ENCODE data around the gene GLI2. TPM values are rescaled to one million over a fixed set of nuclear protein-coding genes. Genes with fewer than 3 reads are reported as not detected.

Gene GLI2
- total and polyA plus RNA-seq, 2 of the 8 experiments (the other 6 are each of a cell fraction or from before 2014, with no cell fraction given): 18.4 to 46.9 TPM

DNA sequence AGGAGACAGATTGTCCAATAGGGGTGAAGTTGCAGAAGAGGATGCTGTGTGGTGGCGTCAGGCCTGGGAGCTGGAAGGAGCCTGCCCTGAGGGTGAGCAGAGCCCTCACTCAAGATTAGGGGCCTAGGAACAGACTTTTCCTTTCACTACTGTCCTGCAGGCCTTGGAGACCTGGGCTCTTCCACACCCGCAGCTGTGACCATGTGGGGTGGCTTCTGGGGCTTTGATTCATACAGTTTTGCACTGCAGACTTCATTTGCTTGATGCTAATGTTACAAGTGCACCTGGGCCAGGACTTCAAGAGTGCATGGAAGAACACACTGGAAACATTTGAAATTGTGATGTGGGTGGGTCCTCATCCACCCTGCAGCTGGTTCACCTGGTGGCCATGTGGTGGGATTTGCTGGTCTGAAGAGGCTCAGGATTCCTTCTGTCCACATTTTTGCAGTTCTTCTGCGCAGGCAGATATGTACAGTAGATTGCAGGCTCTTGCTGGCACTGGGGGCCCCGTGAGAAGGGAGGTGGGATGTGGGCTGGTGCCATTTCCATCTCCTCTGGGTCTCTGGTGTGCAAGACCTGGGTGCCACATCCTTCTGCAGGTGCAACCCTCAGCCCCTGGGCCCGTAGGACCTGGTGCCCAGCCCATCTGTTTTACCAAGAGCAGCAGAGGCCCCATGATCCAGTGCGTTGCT, 9.9 kb downstream of the GLI2 start (continued):
- TF ChIP-seq, protein P1, sequence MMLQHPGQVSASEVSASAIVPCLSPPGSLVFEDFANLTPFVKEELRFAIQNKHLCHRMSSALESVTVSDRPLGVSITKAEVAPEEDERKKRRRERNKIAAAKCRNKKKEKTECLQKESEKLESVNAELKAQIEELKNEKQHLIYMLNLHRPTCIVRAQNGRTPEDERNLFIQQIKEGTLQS (IDR thresholded peaks at IDR 0.05; ENCODE audit: insufficient read depth, low read depth, low read length): no peak

Data from H1 (cell line).